ENCODE data around the gene OR2T3.
"Not testable (repeated sequence)": the region's sequence is repeated elsewhere in the genome, so short reads cannot be mapped to it uniquely, and the experiment has no call there.

DNA sequence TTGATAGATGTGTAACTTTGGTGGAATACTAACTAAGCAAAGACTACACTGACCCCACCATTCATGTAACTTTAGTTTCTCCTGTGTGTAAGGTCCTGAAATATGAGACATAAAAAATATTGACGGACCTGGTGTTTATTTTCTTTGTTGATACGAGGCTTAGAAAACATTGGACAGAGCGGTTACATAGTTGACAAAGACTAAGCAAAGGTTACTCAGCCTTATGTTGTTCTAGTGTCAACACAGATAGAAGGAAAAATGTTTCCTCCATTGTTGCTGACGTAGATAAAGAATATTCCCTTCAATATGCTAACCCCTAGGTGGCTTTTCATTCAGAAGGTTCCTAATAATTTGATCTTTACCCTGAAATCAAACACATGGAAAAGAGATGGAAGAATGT, 18.1 kb upstream of the OR2T3 start:
- TF ChIP-seq CTCF, POLR2AphosphoS5 (IDR thresholded peaks at IDR 0.05): not testable (repeated sequence)
